Central memory CD4-positive, alpha-beta T cell (primary cell): ENCODE data around the gene DZIP1.
"Not testable (repeated sequence)": the region's sequence is repeated elsewhere in the genome, so short reads cannot be mapped to it uniquely, and the experiment has no call there.

Experiments
- DNase-seq: peaks from one replicate; pipeline ENCODE4 v3.0.0; 2022

The DZIP1 gene

GRCh38 chr13:95601906-95602305 is 42.6 kb downstream of the DZIP1 start:
- no peak for DNase-seq

- DNase-seq: no peak
Measured at GRCh38 chr13:95601216-95601615, 43.3 kb downstream of the DZIP1 start.

GRCh38 chr13:95596701-95597100 is 47.8 kb downstream of the DZIP1 start:
- no peak for DNase-seq

DNA sequence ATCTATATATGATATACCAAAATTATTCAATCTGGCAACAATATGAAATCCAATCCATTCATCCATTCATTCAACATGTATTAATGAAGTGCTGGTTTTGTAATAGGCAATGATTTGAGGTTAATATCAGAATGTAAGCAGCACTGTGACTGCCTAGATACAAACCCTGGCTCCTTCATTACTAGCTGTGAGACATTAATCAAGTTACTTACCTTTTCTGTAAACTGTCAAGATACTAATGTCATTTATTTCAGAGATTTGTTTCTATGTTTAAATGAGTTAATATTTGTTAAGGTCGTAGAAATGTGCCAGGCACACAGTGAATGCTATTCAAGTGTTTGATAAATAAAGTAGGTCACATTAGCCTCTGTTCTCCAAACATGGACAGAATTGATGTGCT is 51.0 kb downstream of the DZIP1 start:
- no peak for DNase-seq

DNA sequence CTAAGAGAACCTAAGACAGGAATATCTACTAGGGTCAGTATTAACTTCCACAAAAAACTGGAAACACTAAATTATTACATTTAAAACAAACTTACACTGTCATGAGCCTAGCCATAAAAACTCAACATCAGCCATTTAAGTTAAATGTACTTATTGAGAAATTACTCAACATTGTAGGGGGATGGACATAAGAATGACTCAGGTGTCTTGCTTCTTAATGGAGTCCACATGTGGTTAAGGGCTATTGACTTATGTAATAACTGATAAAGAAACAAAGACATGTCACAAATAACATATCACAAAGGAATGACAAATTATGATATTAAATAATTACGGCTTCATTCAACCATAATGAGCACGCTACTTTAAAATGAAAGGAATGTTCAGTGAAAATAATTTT is 55.8 kb downstream of the DZIP1 start:
- DNase-seq: no peak

GRCh38 chr13:95588134-95588533 is 56.4 kb downstream of the DZIP1 start:
- DNase-seq: no peak

DNA sequence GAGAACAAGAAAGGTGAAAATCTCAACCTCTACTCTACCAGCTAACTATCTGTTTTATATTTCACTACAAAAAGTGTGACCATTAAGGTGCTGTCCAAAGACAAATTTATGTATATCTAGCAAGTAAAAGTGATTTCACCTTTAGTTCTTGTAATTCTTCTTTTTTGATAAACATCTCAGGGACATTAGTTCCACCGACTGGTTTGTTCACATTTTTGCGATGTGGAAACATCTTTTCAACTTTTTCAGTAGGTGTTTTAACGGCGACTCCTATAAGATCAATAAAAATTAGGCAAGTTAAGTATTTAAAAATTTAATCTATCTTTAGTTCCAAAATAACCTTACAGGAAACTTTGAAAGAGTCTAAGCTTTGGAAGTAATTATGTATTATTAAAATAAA is 58.6 kb downstream of the DZIP1 start:
- no peak for DNase-seq

DNA sequence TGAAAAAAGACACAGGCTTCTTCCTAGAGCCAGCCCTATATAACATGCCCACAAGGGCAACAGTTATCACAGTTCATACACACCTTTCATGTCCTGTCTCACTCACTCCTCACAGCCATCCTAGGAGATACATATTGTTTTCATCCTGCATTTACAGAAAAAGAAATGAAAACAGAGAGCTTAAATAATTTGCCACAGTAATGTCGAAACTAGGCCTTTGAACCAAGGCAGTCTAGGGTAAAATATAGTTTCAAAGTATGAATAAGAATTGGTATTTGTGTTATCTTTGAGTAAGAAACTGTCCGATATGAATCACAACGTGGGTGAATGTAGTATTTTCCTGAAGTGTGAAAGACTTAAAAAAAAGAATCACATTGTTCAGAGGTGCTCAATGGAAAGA is 65.2 kb downstream of the DZIP1 start:
- no peak for DNase-seq

- DNase-seq: no peak
Measured at GRCh38 chr13:95573221-95573620, 71.3 kb downstream of the DZIP1 start.

GRCh38 chr13:95571941-95572340 is 72.6 kb downstream of the DZIP1 start:
- no peak for DNase-seq

DNA sequence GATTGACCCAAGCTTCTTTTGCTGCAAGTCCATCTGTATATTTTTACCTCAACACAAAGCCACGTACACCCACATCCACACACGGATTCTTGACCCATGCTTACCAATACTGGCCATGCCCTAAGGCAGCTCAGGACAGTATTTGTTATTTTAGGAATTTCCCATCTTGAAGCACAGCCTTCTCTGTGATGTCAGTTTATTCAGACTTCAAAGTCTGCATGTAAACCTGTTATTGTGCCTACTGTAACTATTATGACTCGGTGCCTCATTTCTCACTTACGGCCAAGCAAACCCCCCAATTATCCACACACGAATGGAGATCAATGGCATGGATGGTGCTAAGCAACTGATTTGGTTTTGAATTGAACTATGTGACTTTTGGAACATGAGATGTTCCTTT is 74.5 kb downstream of the DZIP1 start:
- DNase-seq: no peak

- DNase-seq: no peak
Measured at GRCh38 chr13:95568131-95568530, 76.4 kb downstream of the DZIP1 start.

DNA sequence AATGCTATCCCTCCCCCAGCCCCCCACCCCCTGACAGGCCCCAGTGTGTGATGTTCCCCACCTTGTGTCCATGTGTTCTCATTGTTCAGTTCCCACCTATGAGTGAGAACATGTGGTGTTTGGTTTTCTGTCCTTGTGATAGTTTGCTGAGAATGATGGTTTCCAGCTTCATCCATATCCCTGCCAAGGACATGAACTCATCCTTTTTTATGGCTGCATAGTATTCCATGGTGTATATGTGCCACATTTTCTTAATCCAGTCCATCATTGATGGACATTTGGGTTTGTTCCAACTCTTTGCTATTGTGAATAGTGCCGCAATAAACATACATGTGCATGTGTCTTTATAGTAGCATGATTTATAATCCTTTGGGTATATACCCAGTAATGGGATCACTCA is 78.7 kb downstream of the DZIP1 start:
- not testable (repeated sequence) for DNase-seq

GRCh38 chr13:95564733-95565291 is 79.7 kb downstream of the DZIP1 start:
- DNase-seq: no peak

DNA sequence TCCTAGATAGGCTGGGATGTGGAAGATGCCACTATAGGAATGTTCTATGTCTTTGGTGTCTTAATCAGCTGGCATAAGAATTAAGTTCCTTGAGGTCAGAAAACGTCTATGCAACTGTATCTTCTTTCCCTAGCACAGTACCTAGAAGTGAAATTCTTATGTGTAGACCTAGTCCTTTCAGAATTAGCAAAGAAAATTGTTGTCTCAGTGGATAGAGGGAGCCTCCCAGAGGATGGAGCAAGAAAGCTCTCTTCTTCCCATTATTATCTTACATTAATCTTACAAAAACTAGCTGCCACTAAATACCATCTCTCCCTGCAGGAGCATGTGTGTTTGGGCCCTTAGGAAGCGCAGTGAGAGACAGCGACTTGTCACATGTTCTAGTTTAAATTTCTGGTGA is 80.4 kb downstream of the DZIP1 start:
- no peak for DNase-seq

DNA sequence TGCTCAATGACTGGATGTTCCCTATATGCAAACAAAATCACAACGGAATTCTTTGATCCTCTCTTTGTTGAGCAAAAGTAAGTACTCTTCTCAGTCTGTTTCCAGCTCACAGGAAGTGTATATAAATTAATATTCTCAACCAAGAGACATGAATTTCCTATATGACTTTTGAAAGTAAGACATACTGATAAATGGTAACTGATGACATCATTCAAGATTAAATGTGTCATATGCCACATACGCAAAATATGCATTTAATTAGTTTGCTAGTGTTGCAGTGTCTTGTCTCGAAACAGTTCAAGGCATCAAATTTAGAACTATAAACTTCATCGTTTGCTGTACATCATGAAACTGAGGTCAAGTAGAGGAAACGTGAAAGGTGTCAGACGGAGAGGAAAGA is 84.1 kb downstream of the DZIP1 start:
- DNase-seq: no peak

GRCh38 chr13:95559100-95559499 is 85.4 kb downstream of the DZIP1 start:
- DNase-seq: no peak

DNA sequence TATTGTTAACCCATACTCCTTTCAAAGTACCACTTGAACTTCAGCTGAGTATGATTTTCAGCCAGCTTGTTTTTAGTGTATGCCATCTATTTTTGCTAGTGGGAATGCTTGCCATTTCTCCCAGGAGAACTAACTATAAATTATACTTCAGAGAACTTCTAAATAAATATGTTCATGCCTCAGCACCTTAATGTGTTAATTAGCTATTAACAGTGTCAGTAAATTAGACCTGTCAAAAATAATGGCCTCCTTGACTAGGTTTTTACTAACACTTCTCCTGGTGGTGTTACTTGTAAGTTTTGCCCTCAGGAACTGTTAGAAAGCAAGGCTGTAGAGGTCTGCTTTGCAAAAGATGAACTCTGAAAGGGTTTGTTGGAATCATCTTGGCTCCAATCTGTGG is 87.5 kb downstream of the DZIP1 start:
- DNase-seq: no peak

- DNase-seq: no peak
Measured at GRCh38 chr13:95553581-95554385, 90.7 kb downstream of the DZIP1 start.

DNA sequence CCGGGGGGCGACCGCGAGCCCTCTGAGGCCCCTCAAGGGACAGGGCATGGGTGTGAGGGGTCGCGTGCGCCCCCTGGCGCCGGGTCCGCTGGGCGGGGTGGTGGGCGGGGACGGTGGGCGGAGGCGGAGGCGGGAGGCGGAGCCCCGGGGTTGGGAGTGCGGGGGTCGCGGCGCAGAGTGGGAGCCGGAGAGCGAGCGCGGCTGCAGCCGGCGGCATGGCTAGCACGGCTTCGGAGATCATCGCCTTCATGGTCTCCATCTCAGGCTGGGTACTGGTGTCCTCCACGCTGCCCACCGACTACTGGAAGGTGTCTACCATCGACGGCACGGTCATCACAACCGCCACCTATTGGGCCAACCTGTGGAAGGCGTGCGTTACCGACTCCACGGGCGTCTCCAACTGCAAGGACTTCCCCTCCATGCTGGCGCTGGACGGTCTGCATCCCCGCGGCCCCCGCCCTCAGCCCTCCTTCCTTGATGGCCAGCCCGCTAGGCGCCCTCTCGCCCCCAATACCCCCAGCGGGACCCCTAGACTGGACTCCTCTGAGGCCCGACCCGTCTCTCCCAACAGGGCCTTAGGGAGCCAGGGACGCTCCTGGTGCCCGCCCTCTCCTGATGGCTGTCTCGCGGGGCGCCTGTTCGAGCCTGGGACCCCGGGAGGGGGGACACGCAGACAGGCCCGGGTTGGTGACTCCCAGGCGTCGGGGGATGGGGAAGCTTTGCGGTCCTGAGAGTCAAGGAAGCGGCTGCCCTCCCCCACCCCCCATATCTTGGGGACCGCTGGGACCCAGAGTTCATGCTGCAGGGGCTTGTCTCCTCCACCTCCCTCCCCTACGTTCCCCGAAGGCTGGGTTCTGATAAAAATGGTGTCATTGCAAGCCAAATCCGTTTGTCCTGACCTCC is 91.7 kb downstream of the DZIP1 start, which contains the start of gene CLDN10:
Gene CLDN10 (plus strand): TSS at position 182 of the 903 bp plus-strand sequence. CDS start 34 bp downstream, at position 216.
- DNase-seq: no peak

DNA sequence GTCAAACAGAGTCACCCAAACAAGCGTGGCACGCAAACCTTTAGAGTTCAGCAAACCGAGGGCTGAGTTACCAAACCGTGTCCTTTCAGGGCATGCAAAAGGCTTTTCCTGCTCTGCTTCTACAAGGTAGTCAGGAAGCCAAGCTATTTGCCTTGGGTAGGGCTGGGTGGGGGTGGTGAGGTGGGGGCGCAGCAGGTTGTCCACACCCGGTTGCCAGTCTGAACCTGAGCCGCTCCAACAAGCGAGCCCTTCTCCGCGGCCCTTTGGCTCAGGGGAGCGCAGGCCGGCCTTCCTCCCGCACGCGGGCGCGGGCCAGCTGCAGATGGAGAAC is 92.3 kb downstream of the DZIP1 start:
- DNase-seq: no peak

DNA sequence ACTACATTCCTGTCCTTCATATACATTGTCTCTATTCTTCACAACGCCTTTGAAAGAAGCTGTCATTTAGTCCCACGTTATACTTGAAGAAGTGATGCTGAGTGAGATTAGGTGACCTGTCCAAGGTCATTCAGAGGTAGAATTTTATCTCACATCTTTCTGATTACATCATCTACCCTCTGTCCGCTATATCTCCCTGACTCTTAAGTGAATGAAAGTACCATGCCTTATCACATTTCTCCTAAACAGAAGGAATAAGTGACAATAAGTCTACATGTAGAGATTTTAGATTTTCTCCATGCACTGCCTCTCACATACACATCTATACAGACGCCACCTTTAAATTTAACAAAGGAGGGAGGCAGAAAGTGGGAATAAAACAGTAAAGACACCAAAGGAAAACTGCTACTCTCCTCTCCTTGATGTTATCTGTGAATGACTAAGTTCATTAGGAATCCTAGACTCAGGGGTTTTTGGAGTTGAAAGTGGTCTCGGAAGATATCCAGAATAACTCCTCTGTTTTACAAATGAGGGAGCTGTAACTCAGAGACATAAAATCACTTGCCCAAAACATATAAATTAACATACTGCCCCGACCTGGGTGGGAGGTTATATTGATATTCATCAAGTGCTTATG is 96.9 kb downstream of the DZIP1 start:
- DNase-seq: no peak

DNA sequence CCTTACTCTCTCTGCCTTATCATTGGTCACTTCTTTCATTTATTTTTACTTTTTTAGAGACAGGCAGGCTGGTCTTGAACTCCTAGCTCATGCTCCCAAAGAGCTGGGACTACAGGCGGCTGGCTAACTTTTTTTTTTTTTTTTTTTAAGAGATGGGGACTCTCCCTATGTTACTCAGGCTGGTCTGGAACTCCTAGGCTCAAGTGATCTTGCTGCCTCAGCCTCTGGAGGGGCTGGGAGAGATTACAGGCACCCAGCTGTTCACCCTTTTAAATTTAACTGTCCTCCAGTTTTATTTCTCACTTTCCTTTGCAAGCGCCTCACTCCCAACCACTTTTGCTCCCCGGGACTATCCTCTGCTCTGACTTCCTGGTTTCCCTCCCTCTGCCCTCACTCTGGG is 97.6 kb downstream of the DZIP1 start:
- DNase-seq: no peak
